ENCODE data around the gene WAC.

WAC gene

GRCh38 chr10:28668363-28669226 lies 135.7 kb downstream of the WAC start:
- DNase-seq (ENCODE audit: low spot score) = peak; percentile 30

GRCh38 chr10:28669227-28670173 lies 136.6 kb downstream of the WAC start:
- DNase-seq (ENCODE audit: low spot score) = no peak

All from activated CD4-positive, alpha-beta T cell treated with anti-CD3 and anti-CD28 coated beads, Interleukin-2, Interleukin-4, amounts not matched to agents 100 ng/mL and 50 ng/mL, durations not matched to agents 16 hours and 8 hours (primary cell).